HEK293 (cell line): ENCODE data around the gene COG6.

Source experiments
- EGR2 ChIP-seq: fragments of 450-650 bp; formaldehyde crosslinking; IDR thresholded peaks from 2 replicates; pipeline ENCODE4 v1.5.1; 2016; ENCODE audit warnings: low read depth, missing biosample characterization, missing genetic modification characterization
- GLIS1 ChIP-seq: fragments of 450-650 bp; formaldehyde crosslinking; IDR thresholded peaks from 2 replicates; pipeline ENCODE4 v1.5.1; 2016; ENCODE audit warnings: missing biosample characterization, missing genetic modification characterization
- HOXC10 ChIP-seq: sonication (generic); formaldehyde crosslinking; IDR thresholded peaks from 2 replicates; pipeline ENCODE4 v1.8.1; 2023; ENCODE audit warnings: mild to moderate bottlenecking, missing genetic modification reagents
- KLF7 ChIP-seq: fragments of 450-650 bp; formaldehyde crosslinking; IDR thresholded peaks from 2 replicates; pipeline ENCODE4 v1.5.1; 2016; ENCODE audit warnings: missing biosample characterization, missing genetic modification characterization, borderline replicate concordance
- MEIS1 ChIP-seq: sonication (generic); formaldehyde crosslinking; IDR thresholded peaks from 2 replicates; pipeline ENCODE4 v1.8.1; 2022; ENCODE audit warnings: missing genetic modification reagents, mild to moderate bottlenecking, borderline replicate concordance
- REST ChIP-seq: fragments of 450-650 bp; formaldehyde crosslinking; IDR thresholded peaks from 2 replicates; pipeline ENCODE4 v1.5.1; 2016; ENCODE audit warnings: missing biosample characterization, missing genetic modification characterization
- ZBTB17 ChIP-seq: fragments of 450-650 bp; formaldehyde crosslinking; IDR thresholded peaks from 2 replicates; pipeline ENCODE4 v1.5.1; 2016; ENCODE audit warnings: missing biosample characterization, missing genetic modification characterization
- ZBTB49 ChIP-seq: fragments of 450-650 bp; formaldehyde crosslinking; IDR thresholded peaks from 2 replicates; pipeline ENCODE4 v1.5.1; 2016; ENCODE audit warnings: missing biosample characterization, missing genetic modification characterization, low read depth
- ZBTB7A ChIP-seq: fragments of 450-650 bp; formaldehyde crosslinking; IDR thresholded peaks from 2 replicates; pipeline ENCODE4 v1.5.1; 2016; ENCODE audit warnings: low read depth, missing biosample characterization, missing genetic modification characterization
- ZEB2 ChIP-seq: fragments of 450-650 bp; formaldehyde crosslinking; IDR thresholded peaks from 2 replicates; pipeline ENCODE4 v1.5.1; 2016; ENCODE audit warnings: missing biosample characterization, missing genetic modification characterization
- ZFHX2 ChIP-seq: fragments of 450-650 bp; formaldehyde crosslinking; conservative IDR thresholded peaks from 2 replicates; pipeline ENCODE4 v1.5.1; 2016; ENCODE audit warnings: missing biosample characterization, missing genetic modification characterization
- ZFP3 ChIP-seq: fragments of 450-650 bp; formaldehyde crosslinking; IDR thresholded peaks from 2 replicates; pipeline ENCODE4 v1.5.1; 2016; ENCODE audit warnings: low read depth, missing biosample characterization, missing genetic modification characterization
- ZFP37 ChIP-seq: fragments of 450-650 bp; formaldehyde crosslinking; IDR thresholded peaks from 2 replicates; pipeline ENCODE4 v1.5.1; 2016; ENCODE audit warnings: missing biosample characterization, missing genetic modification characterization
- ZFP69B ChIP-seq: fragments of 450-650 bp; formaldehyde crosslinking; IDR thresholded peaks from 2 replicates; pipeline ENCODE4 v1.5.1; 2016; ENCODE audit warnings: missing biosample characterization, missing genetic modification characterization
- ZNF140 ChIP-seq: fragments of 450-650 bp; formaldehyde crosslinking; IDR thresholded peaks from 2 replicates; pipeline ENCODE4 v1.5.1; 2016; ENCODE audit warnings: missing biosample characterization, missing genetic modification characterization
- ZNF19 ChIP-seq: fragments of 450-650 bp; formaldehyde crosslinking; IDR thresholded peaks from 2 replicates; pipeline ENCODE4; 2016; ENCODE audit warnings: missing biosample characterization, missing genetic modification characterization, low read depth
- ZNF214 ChIP-seq: fragments of 450-650 bp; formaldehyde crosslinking; IDR thresholded peaks from 2 replicates; pipeline ENCODE4 v1.5.1; 2017; ENCODE audit warnings: missing biosample characterization, mild to moderate bottlenecking, missing genetic modification characterization, borderline replicate concordance
- ZNF394 ChIP-seq: fragments of 450-650 bp; formaldehyde crosslinking; IDR thresholded peaks from 2 replicates; pipeline ENCODE4 v1.5.1; 2016; ENCODE audit warnings: missing biosample characterization, missing genetic modification characterization, mild to moderate bottlenecking, moderate library complexity, borderline replicate concordance
- ZNF549 ChIP-seq: fragments of 450-650 bp; IDR thresholded peaks from 2 replicates; pipeline ENCODE4 v1.5.1; 2018; ENCODE audit warnings: missing biosample characterization, missing genetic modification characterization, mild to moderate bottlenecking, inconsistent platforms, moderate library complexity
- ZNF571 ChIP-seq: fragments of 450-650 bp; formaldehyde crosslinking; IDR thresholded peaks from 2 replicates; pipeline ENCODE4 v1.5.0; 2017; ENCODE audit warnings: missing biosample characterization, missing genetic modification characterization
- ZNF692 ChIP-seq: fragments of 450-650 bp; formaldehyde crosslinking; IDR thresholded peaks from 2 replicates; pipeline ENCODE4 v1.5.1; 2016; ENCODE audit warnings: missing biosample characterization, missing genetic modification characterization
- ZNF768 ChIP-seq: fragments of 450-650 bp; formaldehyde crosslinking; IDR thresholded peaks from 2 replicates; pipeline ENCODE4 v1.5.1; 2018; ENCODE audit warnings: missing biosample characterization, mild to moderate bottlenecking, missing genetic modification characterization
- ZNF830 ChIP-seq: fragments of 450-650 bp; IDR thresholded peaks from 2 replicates; pipeline ENCODE4 v1.5.0; 2018; ENCODE audit warnings: missing biosample characterization, missing genetic modification characterization, low read depth, mild to moderate bottlenecking, moderate library complexity
- ZSCAN16 ChIP-seq: fragments of 450-650 bp; formaldehyde crosslinking; IDR thresholded peaks from 2 replicates; pipeline ENCODE4 v1.5.1; 2016; ENCODE audit warnings: missing biosample characterization, missing genetic modification characterization
- TF ChIP-seq, protein P1 (sequence below): fragments of 450-650 bp; formaldehyde crosslinking; IDR thresholded peaks from 2 replicates; pipeline ENCODE4 v1.5.1; 2016; ENCODE audit warnings: missing biosample characterization, missing genetic modification characterization
- TF ChIP-seq, protein P2 (sequence below): fragments of 450-650 bp; formaldehyde crosslinking; IDR thresholded peaks from 2 replicates; pipeline ENCODE4 v1.5.1; 2016; ENCODE audit warnings: missing biosample characterization, missing genetic modification characterization

The COG6 gene

GRCh38 chr13:39655569-39656324 is at the start of gene COG6 (continued):
- TF ChIP-seq, protein P1, sequence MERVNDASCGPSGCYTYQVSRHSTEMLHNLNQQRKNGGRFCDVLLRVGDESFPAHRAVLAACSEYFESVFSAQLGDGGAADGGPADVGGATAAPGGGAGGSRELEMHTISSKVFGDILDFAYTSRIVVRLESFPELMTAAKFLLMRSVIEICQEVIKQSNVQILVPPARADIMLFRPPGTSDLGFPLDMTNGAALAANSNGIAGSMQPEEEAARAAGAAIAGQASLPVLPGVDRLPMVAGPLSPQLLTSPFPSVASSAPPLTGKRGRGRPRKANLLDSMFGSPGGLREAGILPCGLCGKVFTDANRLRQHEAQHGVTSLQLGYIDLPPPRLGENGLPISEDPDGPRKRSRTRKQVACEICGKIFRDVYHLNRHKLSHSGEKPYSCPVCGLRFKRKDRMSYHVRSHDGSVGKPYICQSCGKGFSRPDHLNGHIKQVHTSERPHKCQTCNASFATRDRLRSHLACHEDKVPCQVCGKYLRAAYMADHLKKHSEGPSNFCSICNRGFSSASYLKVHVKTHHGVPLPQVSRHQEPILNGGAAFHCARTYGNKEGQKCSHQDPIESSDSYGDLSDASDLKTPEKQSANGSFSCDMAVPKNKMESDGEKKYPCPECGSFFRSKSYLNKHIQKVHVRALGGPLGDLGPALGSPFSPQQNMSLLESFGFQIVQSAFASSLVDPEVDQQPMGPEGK, result peak; percentile 74
- TF ChIP-seq REST (0 out of 2 replicates have a peak, but pooled peaks have one; percentile 25), ZFP3 (tag by site-specific recombination) (no peak), ZNF571 (tag by site-specific recombination) (no peak), ZNF140 (no peak), ZNF768 (tag by site-specific recombination) (no peak), ZEB2 (tag by site-specific recombination) (peak; percentile 60; the same call in 1 of the 2 replicates), MEIS1 (CRISPR knock-in tag) (no peak), ZNF830 (tag by site-specific recombination) (no peak), ZNF692 (peak; percentile 72), GLIS1 (peak; percentile 58), ZNF549 (tag by site-specific recombination) (no peak), ZBTB49 (no peak), ZFP37 (peak; percentile 48; the same call in 1 of the 2 replicates), ZNF394 (tag by site-specific recombination) (no peak), ZFHX2 (tag by site-specific recombination) (no peak), EGR2 (tag by site-specific recombination) (no peak), KLF7 (no peak), HOXC10 (no peak), ZNF19 (tag by site-specific recombination) (no peak), ZNF214 (tag by site-specific recombination) (no peak), ZBTB17 (no peak), ZFP69B (tag by site-specific recombination) (peak; percentile 60; the same call in 1 of the 2 replicates), ZBTB7A (tag by site-specific recombination) (no peak), ZSCAN16 (tag by site-specific recombination) (0 out of 2 replicates have a peak, but pooled peaks have one; percentile 54)
- TF ChIP-seq, protein P2, sequence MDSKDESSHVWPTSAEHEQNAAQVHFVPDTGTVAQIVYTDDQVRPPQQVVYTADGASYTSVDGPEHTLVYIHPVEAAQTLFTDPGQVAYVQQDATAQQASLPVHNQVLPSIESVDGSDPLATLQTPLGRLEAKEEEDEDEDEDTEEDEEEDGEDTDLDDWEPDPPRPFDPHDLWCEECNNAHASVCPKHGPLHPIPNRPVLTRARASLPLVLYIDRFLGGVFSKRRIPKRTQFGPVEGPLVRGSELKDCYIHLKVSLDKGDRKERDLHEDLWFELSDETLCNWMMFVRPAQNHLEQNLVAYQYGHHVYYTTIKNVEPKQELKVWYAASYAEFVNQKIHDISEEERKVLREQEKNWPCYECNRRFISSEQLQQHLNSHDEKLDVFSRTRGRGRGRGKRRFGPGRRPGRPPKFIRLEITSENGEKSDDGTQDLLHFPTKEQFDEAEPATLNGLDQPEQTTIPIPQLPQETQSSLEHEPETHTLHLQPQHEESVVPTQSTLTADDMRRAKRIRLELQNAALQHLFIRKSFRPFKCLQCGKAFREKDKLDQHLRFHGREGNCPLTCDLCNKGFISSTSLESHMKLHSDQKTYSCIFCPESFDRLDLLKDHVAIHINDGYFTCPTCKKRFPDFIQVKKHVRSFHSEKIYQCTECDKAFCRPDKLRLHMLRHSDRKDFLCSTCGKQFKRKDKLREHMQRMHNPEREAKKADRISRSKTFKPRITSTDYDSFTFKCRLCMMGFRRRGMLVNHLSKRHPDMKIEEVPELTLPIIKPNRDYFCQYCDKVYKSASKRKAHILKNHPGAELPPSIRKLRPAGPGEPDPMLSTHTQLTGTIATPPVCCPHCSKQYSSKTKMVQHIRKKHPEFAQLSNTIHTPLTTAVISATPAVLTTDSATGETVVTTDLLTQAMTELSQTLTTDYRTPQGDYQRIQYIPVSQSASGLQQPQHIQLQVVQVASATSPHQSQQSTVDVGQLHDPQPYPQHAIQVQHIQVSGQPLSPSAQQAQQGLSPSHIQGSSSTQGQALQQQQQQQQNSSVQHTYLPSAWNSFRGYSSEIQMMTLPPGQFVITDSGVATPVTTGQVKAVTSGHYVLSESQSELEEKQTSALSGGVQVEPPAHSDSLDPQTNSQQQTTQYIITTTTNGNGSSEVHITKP (tag by site-specific recombination), result peak; percentile 43; the same call in 1 of the 2 replicates
